Liver (tissue), 9 donors: ENCODE results near the gene PCYT1A. TPM values are rescaled to one million over a fixed set of nuclear protein-coding genes. Genes with fewer than 3 reads are reported as not detected.

Experiments used
- DNase-seq: peaks from one replicate; pipeline ENCODE4 v3.0.0-alpha.2; 2017; ENCODE audit warnings: low spot score
- H3K27ac ChIP-seq, 2 donors: one replicate each; pipeline ENCODE4 v1.7.0; 2013; ENCODE audit warnings: inconsistent platforms in 2 of 2, low read length in 2 of 2, control low read depth in 1 of 2, low read depth in 1 of 2, mild to moderate bottlenecking in 1 of 2
- H3K27me3 ChIP-seq, 4 donors: one replicate each; pipeline versions ENCODE4 v1.6.1 to v1.7.0; 2013; ENCODE audit warnings: low read length in 3 of 4, inconsistent platforms in 1 of 4, mild to moderate bottlenecking in 1 of 4, moderate library complexity in 1 of 4; ENCODE audit not compliant: control insufficient read depth in 4 of 4, insufficient read depth in 4 of 4
- H3K36me3 ChIP-seq, 4 donors: one replicate each; pipeline versions ENCODE4 v1.6.1 to v1.7.0; 2013; ENCODE audit warnings: low read length in 3 of 4, mild to moderate bottlenecking in 3 of 4, low read depth in 1 of 4, moderate library complexity in 1 of 4; ENCODE audit not compliant: control insufficient read depth in 4 of 4, insufficient read depth in 3 of 4
- H3K4me1 ChIP-seq, 4 donors: one replicate each; pipeline versions ENCODE4 v1.6.1 to v1.7.0; 2013; ENCODE audit warnings: low read length in 3 of 4, mild to moderate bottlenecking in 3 of 4, moderate library complexity in 1 of 4; ENCODE audit not compliant: control insufficient read depth in 4 of 4, insufficient read depth in 4 of 4
- H3K4me3 ChIP-seq, 3 donors: one replicate each; pipeline versions ENCODE4 v1.6.1 to v1.7.0; 2013; ENCODE audit warnings: low read length in 3 of 3, control low read depth in 1 of 3, low read depth in 1 of 3, mild to moderate bottlenecking in 1 of 3
- H3K9ac ChIP-seq, 2 donors: one replicate each; pipeline ENCODE4 v1.7.0; 2013; ENCODE audit warnings: low read length in 2 of 2, mild to moderate bottlenecking in 2 of 2, moderate library complexity in 2 of 2, control low read depth in 1 of 2, low read depth in 1 of 2
- H3K9me3 ChIP-seq, 4 donors: one replicate each; pipeline versions ENCODE4 v1.6.1 to v1.7.0; 2013; ENCODE audit warnings: low read length in 3 of 4; ENCODE audit not compliant: control insufficient read depth in 4 of 4
- ATF3 ChIP-seq: IDR thresholded peaks from 2 replicates; pipeline ENCODE4 v1.6.1; 2016; ENCODE audit warnings: antibody characterized with exemption
- CTCF ChIP-seq: fragments of 150-350 bp; IDR thresholded peaks from 2 replicates; pipeline ENCODE4 v1.5.1; 2017; ENCODE audit warnings: improper control_type of control experiment, low read depth, low read length; ENCODE audit not compliant: missing input control
- EGR1 ChIP-seq, 2 donors: IDR thresholded peaks; 2 replicates each; pipeline ENCODE4 v1.6.1; 2016 to 2018; ENCODE audit warnings: antibody characterized with exemption in 2 of 2, low read depth in 2 of 2
- FOXA1 ChIP-seq: IDR thresholded peaks from 2 replicates; pipeline ENCODE4 v1.6.1; 2016; ENCODE audit warnings: antibody characterized with exemption
- JUND ChIP-seq, 2 donors: IDR thresholded peaks; 2 replicates each; pipeline ENCODE4 v1.6.1; 2016; ENCODE audit warnings: antibody characterized with exemption in 2 of 2
- MAX ChIP-seq: IDR thresholded peaks from 2 replicates; pipeline ENCODE4 v1.6.1; 2016; ENCODE audit warnings: antibody characterized with exemption
- RAD21 ChIP-seq, 2 donors: IDR thresholded peaks; 2 replicates each; pipeline ENCODE4 v1.6.1; 2016; ENCODE audit warnings: antibody characterized with exemption in 2 of 2, mild to moderate bottlenecking in 2 of 2
- REST ChIP-seq: IDR thresholded peaks from 2 replicates; pipeline ENCODE4 v1.6.1; 2016; ENCODE audit warnings: antibody characterized with exemption, mild to moderate bottlenecking
- RXRA ChIP-seq, 2 donors: IDR thresholded peaks; 2 replicates each; pipeline ENCODE4 v1.6.1; 2017 to 2018; ENCODE audit warnings: antibody characterized with exemption in 2 of 2, mild to moderate bottlenecking in 1 of 2
- SP1 ChIP-seq: IDR thresholded peaks from 2 replicates; pipeline ENCODE4 v1.6.1; 2018; ENCODE audit warnings: antibody characterized with exemption, mild to moderate bottlenecking
- TAF1 ChIP-seq: conservative IDR thresholded peaks from 2 replicates; pipeline ENCODE4 v1.6.1; 2016; ENCODE audit warnings: antibody characterized with exemption, mild to moderate bottlenecking
- ZBTB33 ChIP-seq: IDR thresholded peaks from 2 replicates; pipeline ENCODE4 v1.6.1; 2016; ENCODE audit warnings: antibody characterized with exemption
- WGBS: extraction: QIAGEN DNeasy Blood & Tissue Kit; methylation state at CpG from one replicate; pipeline ENCODE4 v1.1.7; 2013; 5-methylcytosine and 5-hydroxymethylcytosine counted together
- polyA plus RNA-seq, 2 donors: library from polyadenylated mRNA; stranded (reverse) in 1 of 2; unstranded in 1 of 2; fragments of 200-250 nt in 1 of 2; fragments of >200 nt in 1 of 2; fragmentation: Nextera tagmentation in 1 of 2; extraction: Ambion mirVana in 1 of 2; gene quantifications; one replicate each; pipeline versions ENCODE4 v1.2.1 to v1.2.3, GENCODE V29; 2013 to 2015
- total RNA-seq, 2 donors: library from RNA; depleted of rRNA; stranded (reverse); fragments of >200 nt; gene quantifications; one replicate each; pipeline ENCODE4 v1.2.3, GENCODE V29; 2014
- donor health status: healthy.
- donor health status: healthy.
- donor health status: healthy.
- donor health status: healthy.
- donor health status: healthy.

The PCYT1A gene
- total and polyA plus RNA-seq, 4 donors = 12.5 to 56.8 (median 24.3) TPM

GRCh38 chr3:196241704-196242103 is 45.8 kb downstream of the PCYT1A start:
- Histone ChIP-seq H3K9me3 (no peaks in the 10 kb centered on the region), H3K27me3 (no peaks in the 10 kb centered on the region), H3K36me3 (peaks cover 7 to 47% (median 41%) of the 10 kb centered on the region in 4 donors), H3K9ac (no peak overlapping the region), H3K4me1 (no peaks in the 10 kb centered on the region), H3K27ac (no peak overlapping the region), H3K4me3 (no peak overlapping the region)
- TF ChIP-seq CTCF (no peak), JUND (IDR thresholded peaks at IDR 0.05) (no peak), RXRA (IDR thresholded peaks at IDR 0.05) (no peak), RAD21 (IDR thresholded peaks at IDR 0.05) (no peak), SP1 (no peak)
- no peak for DNase-seq
- 97% methylated on average over 8 of the region's 8 CpGs for WGBS

- Histone ChIP-seq H3K4me1 (no peaks in the 10 kb centered on the region), H3K27ac (no peak overlapping the region), H3K4me3 (no peak overlapping the region), H3K9ac (no peak overlapping the region), H3K27me3 (no peaks in the 10 kb centered on the region), H3K36me3 (peaks cover 7 to 43% (median 36%) of the 10 kb centered on the region in 4 donors), H3K9me3 (no peaks in the 10 kb centered on the region)
- DNase-seq = no peak
- WGBS = 85% methylated on average over 4 of the region's 4 CpGs
- TF ChIP-seq ATF3 (no peak), FOXA1 (no peak), RXRA (IDR thresholded peaks at IDR 0.05) (no peak), ZBTB33 (no peak), JUND (IDR thresholded peaks at IDR 0.05) (no peak), MAX (no peak)
Measured at GRCh38 chr3:196240424-196240823, 47.1 kb downstream of the PCYT1A start.

- peak overlapping the region in 1 of 2 donors; percentile 20 for H3K27ac ChIP-seq
- H3K4me1 ChIP-seq = no peaks in the 10 kb centered on the region
- no peak for TF ChIP-seq RAD21 (IDR thresholded peaks at IDR 0.05)
- TF ChIP-seq TAF1 = no peak
- TF ChIP-seq EGR1 (IDR thresholded peaks at IDR 0.05; ENCODE audit: low read depth in 2 of 2) = no peak
- TF ChIP-seq REST = peak; percentile 56
- no peak for TF ChIP-seq ZBTB33
- no peaks in the 10 kb centered on the region for H3K9me3 ChIP-seq
- peak overlapping the region in 1 of 2 donors; percentile 15 for H3K9ac ChIP-seq
- no peak for DNase-seq
- H3K27me3 ChIP-seq = no peaks in the 10 kb centered on the region
- peaks cover 7 to 46% (median 34%) of the 10 kb centered on the region in 4 donors for H3K36me3 ChIP-seq
- WGBS = 81% methylated on average over 14 of the region's 14 CpGs
- no peak overlapping the region for H3K4me3 ChIP-seq
Measured at GRCh38 chr3:196238612-196239560, 48.6 kb downstream of the PCYT1A start.
